Gastroesophageal sphincter (tissue), 4 donors: Measurements from ENCODE around the gene PHACTR1. TPM values are rescaled to one million over a fixed set of nuclear protein-coding genes. Genes with fewer than 3 reads are reported as not detected.

ENCODE experiments used
- ATAC-seq: fragments of 150-250 bp; one replicate; pipeline ENCODE4 v1.9.1; 2016; ENCODE audit warnings: mild to moderate bottlenecking, moderate library complexity
- H3K27ac ChIP-seq, 4 donors: fragments of 200-600 bp; sonication (generic) in 3 of 4; 1 replicate in 3 of 4; 2 replicates in 1 of 4; pipeline ENCODE4 v1.5.1; 2016 to 2019
- H3K27me3 ChIP-seq: fragments of 200-600 bp; sonication (generic); one replicate; pipeline ENCODE4 v1.5.1; 2019
- H3K36me3 ChIP-seq, 2 donors: fragments of 200-600 bp; sonication (generic); one replicate each; pipeline ENCODE4 v1.5.1; 2019; ENCODE audit warnings: control low read depth in 1 of 2
- H3K4me1 ChIP-seq, 3 donors: fragments of 200-600 bp; sonication (generic); 1 replicate in 2 of 3; 2 replicates in 1 of 3; pipeline ENCODE4 v1.5.1; 2016 to 2019; ENCODE audit warnings: control low read depth in 2 of 3
- H3K4me3 ChIP-seq, 2 donors: fragments of 200-600 bp; sonication (generic); one replicate each; pipeline ENCODE4 v1.5.1; 2019; ENCODE audit warnings: mild to moderate bottlenecking in 1 of 2, moderate library complexity in 1 of 2
- H3K9me3 ChIP-seq, 3 donors: fragments of 200-600 bp; sonication (generic); one replicate each; pipeline ENCODE4 v1.5.1; 2017 to 2019; ENCODE audit warnings: control low read depth in 2 of 3
- EP300 ChIP-seq: sonication (generic); formaldehyde crosslinking; IDR thresholded peaks from one replicate; pipeline ENCODE4 v1.6.1; 2017; ENCODE audit warnings: antibody characterized with exemption, mild to moderate bottlenecking
- POLR2A ChIP-seq, 2 donors: fragments of 450-650 bp; IDR thresholded peaks; one replicate each; pipeline ENCODE4 v1.6.1; 2017; ENCODE audit warnings: antibody characterized with exemption in 2 of 2, mild to moderate bottlenecking in 2 of 2, moderate library complexity in 1 of 2
- POLR2AphosphoS5 ChIP-seq: sonication (generic); formaldehyde crosslinking; IDR thresholded peaks from one replicate; pipeline ENCODE4 v1.6.1; 2017; ENCODE audit warnings: antibody characterized with exemption
- WGBS, 2 donors: methylation state at CpG; one replicate each; pipeline ENCODE4 v1.1.5; 2018; ENCODE audit warnings: low coverage in 1 of 2; 5-methylcytosine and 5-hydroxymethylcytosine counted together
- total RNA-seq, 4 donors: library from RNA; depleted of rRNA; stranded (reverse); fragments of >200 nt; gene quantifications; one replicate each; pipeline ENCODE4 v1.1.0, GENCODE V29; 2016
- TF ChIP-seq, protein P1 (sequence below), 4 experiments: fragments of 200-600 bp in 2 of 4; fragments of 450-650 bp in 2 of 4; sonication (generic) in 1 of 4; IDR thresholded peaks; one replicate each; pipeline ENCODE4 v1.5.1; 2017 to 2019; ENCODE audit warnings: antibody characterized with exemption in 4 of 4, mild to moderate bottlenecking in 2 of 4, moderate library complexity in 2 of 4

PHACTR1 gene
- total RNA-seq, 4 donors from 2014 or later, result 0.20 to 27.3 (median 2.2) TPM

DNA sequence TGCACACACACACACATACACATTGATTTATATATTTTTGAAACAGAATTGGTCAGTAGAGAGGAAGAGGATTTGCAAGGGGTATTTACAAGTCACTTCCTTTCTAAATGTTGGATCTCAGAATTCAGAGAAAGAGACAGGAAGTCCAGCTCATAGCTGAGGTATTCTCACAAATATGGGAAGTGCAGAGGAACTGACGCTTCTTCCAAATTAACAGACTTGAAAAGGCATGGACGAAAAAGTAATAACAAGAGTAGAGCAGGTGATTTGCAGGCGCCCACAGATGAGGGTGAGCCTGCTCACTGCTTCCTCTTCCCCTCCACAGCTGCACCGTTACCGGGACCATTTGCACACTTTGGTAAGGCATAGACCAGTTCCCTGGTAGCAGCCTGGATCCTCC, 246.4 kb downstream of the PHACTR1 start:
- Histone ChIP-seq H3K27me3 (peaks cover 8% of the 10 kb centered on the region), H3K9me3 (no peaks in the 10 kb centered on the region), H3K27ac (peak overlapping the region in 1 of 4 donors; percentile 17), H3K4me3 (no peak overlapping the region), H3K36me3 (no peaks in the 10 kb centered on the region), H3K4me1 (peaks cover 0 to 2% (median 0%) of the 10 kb centered on the region in 3 donors)
- 42 to 49% methylated on average over 2 to 5 of the region's 5 CpGs for WGBS, 2 donors
- ATAC-seq, result no peak
- TF ChIP-seq POLR2AphosphoS5 (no peak), EP300 (no peak), POLR2A (IDR thresholded peaks at IDR 0.05) (no peak)
- TF ChIP-seq, protein P1, sequence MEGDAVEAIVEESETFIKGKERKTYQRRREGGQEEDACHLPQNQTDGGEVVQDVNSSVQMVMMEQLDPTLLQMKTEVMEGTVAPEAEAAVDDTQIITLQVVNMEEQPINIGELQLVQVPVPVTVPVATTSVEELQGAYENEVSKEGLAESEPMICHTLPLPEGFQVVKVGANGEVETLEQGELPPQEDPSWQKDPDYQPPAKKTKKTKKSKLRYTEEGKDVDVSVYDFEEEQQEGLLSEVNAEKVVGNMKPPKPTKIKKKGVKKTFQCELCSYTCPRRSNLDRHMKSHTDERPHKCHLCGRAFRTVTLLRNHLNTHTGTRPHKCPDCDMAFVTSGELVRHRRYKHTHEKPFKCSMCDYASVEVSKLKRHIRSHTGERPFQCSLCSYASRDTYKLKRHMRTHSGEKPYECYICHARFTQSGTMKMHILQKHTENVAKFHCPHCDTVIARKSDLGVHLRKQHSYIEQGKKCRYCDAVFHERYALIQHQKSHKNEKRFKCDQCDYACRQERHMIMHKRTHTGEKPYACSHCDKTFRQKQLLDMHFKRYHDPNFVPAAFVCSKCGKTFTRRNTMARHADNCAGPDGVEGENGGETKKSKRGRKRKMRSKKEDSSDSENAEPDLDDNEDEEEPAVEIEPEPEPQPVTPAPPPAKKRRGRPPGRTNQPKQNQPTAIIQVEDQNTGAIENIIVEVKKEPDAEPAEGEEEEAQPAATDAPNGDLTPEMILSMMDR (IDR thresholded peaks at IDR 0.05), result no peak

DNA sequence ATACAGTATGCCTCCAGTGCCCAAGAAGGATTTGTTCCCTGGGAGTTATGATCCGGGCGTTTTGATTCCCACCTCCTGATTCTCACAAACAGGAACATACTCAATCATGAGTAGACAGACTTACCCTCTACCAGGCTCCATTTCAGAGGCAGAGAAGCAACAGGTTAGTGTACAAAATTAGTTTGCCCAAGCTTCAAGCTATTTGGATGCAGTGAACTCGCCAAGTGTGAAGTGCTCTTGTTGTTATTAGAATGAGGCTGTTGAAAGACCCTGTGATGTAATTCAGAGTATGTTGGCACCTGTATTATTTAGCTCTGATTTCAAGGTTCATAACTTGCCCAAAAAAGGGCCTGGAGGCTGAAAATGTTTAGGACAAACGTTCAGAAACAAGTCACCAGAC, 247.0 kb downstream of the PHACTR1 start:
- Histone ChIP-seq H3K4me1 (no peaks in the 10 kb centered on the region), H3K4me3 (no peak overlapping the region), H3K36me3 (no peaks in the 10 kb centered on the region), H3K9me3 (no peaks in the 10 kb centered on the region), H3K27me3 (peaks cover 7% of the 10 kb centered on the region), H3K27ac (peak overlapping the region in 1 of 4 donors; percentile 22)
- TF ChIP-seq POLR2AphosphoS5 (peak; percentile 31), EP300 (no peak), POLR2A (IDR thresholded peaks at IDR 0.05) (no peak)
- TF ChIP-seq, protein P1 (IDR thresholded peaks at IDR 0.05), result no peak
- 58 to 75% methylated on average over 4 of the region's 4 CpGs for WGBS, 2 donors
- ATAC-seq, result no peak

GRCh38 chr6:12967686-12968085, 251.1 kb downstream of the PHACTR1 start:
- Histone ChIP-seq H3K36me3 (no peaks in the 10 kb centered on the region), H3K27me3 (no peaks in the 10 kb centered on the region), H3K9me3 (no peaks in the 10 kb centered on the region), H3K4me1 (no peaks in the 10 kb centered on the region), H3K27ac (no peak overlapping the region), H3K4me3 (no peak overlapping the region)
- TF ChIP-seq POLR2AphosphoS5 (no peak), POLR2A (IDR thresholded peaks at IDR 0.05) (no peak), EP300 (no peak)
- TF ChIP-seq, protein P1 (IDR thresholded peaks at IDR 0.05), result no peak
- WGBS, 2 donors, result 60 to 74% methylated on average over 4 to 7 of the region's 7 CpGs
- ATAC-seq, result no peak

DNA sequence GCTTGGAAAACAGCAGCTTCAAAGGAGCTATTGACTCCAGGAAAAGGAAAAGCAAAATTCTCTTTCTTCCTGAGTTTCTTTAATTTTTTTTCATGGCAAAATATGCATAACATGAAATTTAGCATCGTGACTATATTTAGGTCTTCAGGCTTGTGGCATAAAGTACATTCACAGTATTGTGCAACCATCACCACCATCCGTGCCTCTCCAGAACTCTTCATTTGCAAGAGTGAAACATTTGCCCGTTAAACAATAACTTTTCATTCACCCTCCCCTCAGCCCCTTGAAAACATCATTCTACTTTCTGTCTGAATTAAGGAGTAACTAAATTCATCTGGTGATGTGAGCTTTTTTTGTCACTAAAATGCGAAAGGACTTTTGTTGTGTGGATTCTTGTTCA, 251.7 kb downstream of the PHACTR1 start:
- no peak for ATAC-seq
- Histone ChIP-seq H3K27ac (no peak overlapping the region), H3K36me3 (no peaks in the 10 kb centered on the region), H3K4me1 (no peaks in the 10 kb centered on the region), H3K9me3 (no peaks in the 10 kb centered on the region), H3K4me3 (no peak overlapping the region), H3K27me3 (no peaks in the 10 kb centered on the region)
- TF ChIP-seq POLR2AphosphoS5, result no peak
- TF ChIP-seq, protein P1 (IDR thresholded peaks at IDR 0.05), result no peak
- no peak for TF ChIP-seq POLR2A (IDR thresholded peaks at IDR 0.05)
- no peak for TF ChIP-seq EP300
- WGBS, 2 donors, result 78 to 79% methylated on average over 4 of the region's 4 CpGs

DNA sequence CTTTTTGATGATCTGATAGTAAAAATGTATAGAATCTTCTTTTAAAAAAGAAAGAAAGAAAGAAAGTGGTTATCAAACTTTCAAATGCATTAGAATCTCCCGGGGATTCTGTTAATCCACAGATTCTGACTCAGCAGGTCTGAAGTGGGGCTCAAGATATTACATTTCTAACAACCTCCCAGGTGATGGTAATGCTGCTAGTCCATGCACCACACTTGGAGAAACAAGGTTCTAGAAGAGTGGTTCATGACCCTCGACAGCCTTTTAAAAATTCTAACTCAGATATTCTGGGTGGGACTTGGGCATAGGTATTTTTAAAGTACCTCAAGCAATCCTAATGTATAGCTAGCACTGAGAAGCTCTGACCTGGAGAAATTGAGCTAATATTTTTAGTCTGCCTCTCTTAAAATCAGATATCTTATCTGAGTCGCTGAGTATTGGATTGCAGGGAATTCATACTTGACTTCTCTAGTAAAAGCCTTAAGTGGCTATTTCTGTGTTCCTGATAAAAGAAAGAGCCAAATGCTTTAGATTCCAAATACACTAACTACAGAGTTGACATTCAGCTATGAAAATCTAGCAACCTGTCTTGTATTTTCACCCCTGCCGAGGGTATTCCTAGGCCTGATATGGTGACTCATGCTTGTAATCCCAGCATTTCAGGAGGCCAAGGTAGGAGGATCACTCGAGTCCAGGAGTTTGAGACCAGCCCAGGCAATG, 252.4 kb downstream of the PHACTR1 start:
- 70 to 100% methylated on average over 4 to 5 of the region's 5 CpGs for WGBS, 2 donors
- TF ChIP-seq, protein P1 (IDR thresholded peaks at IDR 0.05), result no peak
- no peak for TF ChIP-seq EP300
- no peak for TF ChIP-seq POLR2A (IDR thresholded peaks at IDR 0.05)
- TF ChIP-seq POLR2AphosphoS5, result no peak
- ATAC-seq, result no peak
- Histone ChIP-seq H3K4me3 (no peak overlapping the region), H3K4me1 (no peaks in the 10 kb centered on the region), H3K9me3 (no peaks in the 10 kb centered on the region), H3K27me3 (no peaks in the 10 kb centered on the region), H3K27ac (no peak overlapping the region), H3K36me3 (no peaks in the 10 kb centered on the region)
